GM12878 (cell line): ENCODE data around the gene MISFA. TPM values are rescaled to one million over a fixed set of nuclear protein-coding genes. Genes with fewer than 3 reads are reported as not detected.

Experiments
- ATAC-seq: fragments of 200-7000 bp; cut with Tn5 transposase; 3 replicates; pipeline ENCODE4 v1.9.1; 2020; ENCODE audit warnings: mild to moderate bottlenecking, moderate library complexity
- BruUV-seq: library from RNA; stranded (reverse); fragments of 400-500 nt; replicated peaks from 2 replicates; lab custom pipeline; 2021; lab: Mats Ljungman, UMichigan
- CTCF ChIA-PET: fragments of 300-600 bp; sonication (Branson Sonifier 250); formaldehyde crosslinking; extraction: SDS; loops from one replicate; lab custom pipeline; 2021; ENCODE audit warnings: inconsistent platforms; lab: Yijun Ruan, JAX
- POLR2A ChIA-PET: fragments of 350-600 bp; formaldehyde crosslinking; extraction: SDS; loops from one replicate; lab custom pipeline; 2021; ENCODE audit warnings: inconsistent platforms; lab: Charles Lee
- RAD21 ChIA-PET: fragments of 300-600 bp; sonication (Branson Sonifier 250); formaldehyde crosslinking; loops from one replicate; lab custom pipeline; 2023; ENCODE audit warnings: antibody characterized with exemption; ENCODE audit not compliant: unreplicated experiment; lab: Charles Lee
- SMC1A ChIA-PET: fragments of 300-600 bp; sonication (Branson Sonifier 250); formaldehyde crosslinking; loops from one replicate; lab custom pipeline; 2023; ENCODE audit not compliant: unreplicated experiment, uncharacterized antibody; lab: Charles Lee
- DNase-seq: peaks from one replicate; pipeline ENCODE4 v3.0.0-alpha.2; 2011; ENCODE audit warnings: low read depth, low spot score
- FAIRE-seq: peaks from 3 replicates; lab custom pipeline; 2011; peaks lifted over from hg19 to GRCh38; lab: Jason Lieb, UNC
- H2AFZ ChIP-seq: 2 replicates; pipeline ENCODE4 v1.6.0; 2011; ENCODE audit warnings: low read depth, low read length, control low read depth; ENCODE audit not compliant: control insufficient read depth
- H3K27ac ChIP-seq: 2 replicates; pipeline ENCODE4 v1.5.1; 2011; ENCODE audit warnings: control low read depth; ENCODE audit not compliant: control insufficient read depth, insufficient read depth
- H3K27me3 ChIP-seq, 2 experiments: replicated peaks in 1 of 2; 2 replicates each; pipeline versions ENCODE4 v1.6.0 to v1.6.1; 2011; ENCODE audit warnings: low read length in 1 of 2; ENCODE audit not compliant: control insufficient read depth in 2 of 2, insufficient read depth in 2 of 2
- H3K36me3 ChIP-seq, 2 experiments: 2 replicates each; pipeline ENCODE4 v1.5.1; 2011; ENCODE audit warnings: low read length in 1 of 2; ENCODE audit not compliant: control insufficient read depth in 2 of 2, insufficient read depth in 2 of 2
- H3K4me1 ChIP-seq: 2 replicates; pipeline ENCODE4 v1.6.1; 2011; ENCODE audit warnings: mild to moderate bottlenecking, low read length, moderate library complexity, mixed read lengths; ENCODE audit not compliant: control insufficient read depth, insufficient read depth
- H3K4me2 ChIP-seq: 2 replicates; pipeline ENCODE4 v1.6.0; 2011; ENCODE audit warnings: control low read depth; ENCODE audit not compliant: control insufficient read depth, insufficient read depth
- H3K4me3 ChIP-seq: fragments of 200-600 bp; sonication (generic); 2 replicates; pipeline ENCODE4 v1.5.1; 2016
- H3K79me2 ChIP-seq: 2 replicates; pipeline ENCODE4 v1.6.0; 2011; ENCODE audit warnings: low read length; ENCODE audit not compliant: control insufficient read depth, insufficient read depth
- H3K9ac ChIP-seq: 2 replicates; pipeline ENCODE4 v1.8.0; 2011; ENCODE audit warnings: low read length, control low read depth, mixed read lengths; ENCODE audit not compliant: control insufficient read depth, insufficient read depth
- H3K9me3 ChIP-seq: replicated peaks from 3 replicates; pipeline ENCODE4 v1.5.1; 2011; ENCODE audit warnings: mild to moderate bottlenecking, low read length; ENCODE audit not compliant: control insufficient read depth, insufficient read depth
- H4K20me1 ChIP-seq: 2 replicates; pipeline ENCODE4 v1.6.0; 2011; ENCODE audit not compliant: control insufficient read depth, insufficient read depth
- ASH2L ChIP-seq: fragments of 300-600, 200-600 bp; sonication (generic); IDR thresholded peaks from 2 replicates; pipeline ENCODE4 v1.6.1; 2017; ENCODE audit warnings: low read depth, mild to moderate bottlenecking, borderline replicate concordance
- ATF2 ChIP-seq: IDR thresholded peaks from 2 replicates; pipeline ENCODE4 v1.6.1; 2012; ENCODE audit warnings: low read length, inconsistent platforms
- BACH1 ChIP-seq: fragments of 450-650 bp; IDR thresholded peaks from 2 replicates; pipeline ENCODE4 v1.6.1; 2017; ENCODE audit warnings: mild to moderate bottlenecking, borderline replicate concordance
- EZH2 ChIP-seq: IDR thresholded peaks from 2 replicates; pipeline ENCODE4 v1.6.1; 2012; ENCODE audit warnings: low read depth, mild to moderate bottlenecking, control low read depth, inconsistent platforms, low read length, borderline replicate concordance; ENCODE audit not compliant: control insufficient read depth
- LARP7 ChIP-seq: fragments of 450-650 bp; IDR thresholded peaks from 2 replicates; pipeline ENCODE4 v1.6.1; 2017; ENCODE audit warnings: mild to moderate bottlenecking
- MTA3 ChIP-seq: IDR thresholded peaks from 2 replicates; pipeline ENCODE4 v1.6.1; 2012; ENCODE audit warnings: low read length, inconsistent platforms, borderline replicate concordance
- NBN ChIP-seq: fragments of 450-650 bp; IDR thresholded peaks from 2 replicates; pipeline ENCODE4 v1.6.1; 2016
- PAX8 ChIP-seq: fragments of 450-650 bp; IDR thresholded peaks from 2 replicates; pipeline ENCODE4 v1.6.1; 2017; ENCODE audit warnings: mild to moderate bottlenecking, moderate library complexity
- PML ChIP-seq: IDR thresholded peaks from 2 replicates; pipeline ENCODE4 v1.6.1; 2012; ENCODE audit warnings: low read length, inconsistent platforms
- POLR2AphosphoS5 ChIP-seq: IDR thresholded peaks from 2 replicates; pipeline ENCODE4 v1.6.1; 2011; ENCODE audit warnings: mild to moderate bottlenecking, low read length, inconsistent platforms
- RFX5 ChIP-seq: IDR thresholded peaks from 2 replicates; pipeline ENCODE4 v1.6.1; 2011; ENCODE audit warnings: low read depth, low read length, improper control_type of control experiment
- SIN3A ChIP-seq: IDR thresholded peaks from 2 replicates; pipeline ENCODE4 v1.6.1; 2012; ENCODE audit warnings: low read depth, low read length, improper control_type of control experiment
- YBX1 ChIP-seq: fragments of 450-650 bp; IDR thresholded peaks from 2 replicates; pipeline ENCODE4 v1.6.1; 2016; ENCODE audit warnings: antibody characterized with exemption
- in situ Hi-C: fragments of 300-500 bp; cut with MboI; formaldehyde crosslinking; loops from 9 replicates; pipeline ENCODE4 v1.14.3; 2018; ENCODE audit warnings: mixed read lengths
- intact Hi-C: fragments of 100-400 bp; cut with micrococcal nuclease; formaldehyde crosslinking; loops from one replicate; pipeline ENCODE4 v1.14.2; 2022; ENCODE audit not compliant: unreplicated experiment
- polyA plus RNA-seq, 11 experiments: library from polyadenylated mRNA; depleted of rRNA in 4 of 11; unstranded in 6 of 11; stranded (reverse) in 5 of 11; fragments of >200 nt; fragmentation: Nextera tagmentation in 4 of 11; fragmentation: Illumina TruSeq in 1 of 11; extraction: Ambion mirVana in 4 of 11; extraction: Trizol in 1 of 11; gene quantifications; 1 replicate in 1 of 11; 2 replicates in 10 of 11; pipeline versions ENCODE4 v1.2.1 to v1.2.3, GENCODE V29; 2011 to 2016; ENCODE audit warnings: inconsistent platforms in 2 of 11, missing spikeins in 2 of 11, low read depth in 1 of 11
- total RNA-seq, 4 experiments: library from RNA; depleted of rRNA in 3 of 4; stranded (reverse); fragments of >200 nt in 3 of 4; fragmentation: Illumina TruSeq in 1 of 4; extraction: Trizol in 1 of 4; gene quantifications; 2 replicates each; pipeline versions ENCODE4 v1.2.1 to v1.2.3, GENCODE V29; 2013 to 2021
- TF ChIP-seq, protein P1 (sequence below): fragments of 450-650 bp; conservative IDR thresholded peaks from 2 replicates; pipeline ENCODE4 v1.6.1; 2017; ENCODE audit warnings: mild to moderate bottlenecking, moderate library complexity
- TF ChIP-seq, protein P2 (sequence below): fragments of 450-650 bp; IDR thresholded peaks from 2 replicates; pipeline ENCODE4 v1.6.1; 2016; ENCODE audit warnings: mild to moderate bottlenecking

Gene MISFA
- total and polyA plus RNA-seq, 10 of the 15 experiments (the other 5 are each of a cell fraction or from before 2014, with no cell fraction given): 0.88 to 4.6 (median 2.3) TPM; not detected in 1

DNA sequence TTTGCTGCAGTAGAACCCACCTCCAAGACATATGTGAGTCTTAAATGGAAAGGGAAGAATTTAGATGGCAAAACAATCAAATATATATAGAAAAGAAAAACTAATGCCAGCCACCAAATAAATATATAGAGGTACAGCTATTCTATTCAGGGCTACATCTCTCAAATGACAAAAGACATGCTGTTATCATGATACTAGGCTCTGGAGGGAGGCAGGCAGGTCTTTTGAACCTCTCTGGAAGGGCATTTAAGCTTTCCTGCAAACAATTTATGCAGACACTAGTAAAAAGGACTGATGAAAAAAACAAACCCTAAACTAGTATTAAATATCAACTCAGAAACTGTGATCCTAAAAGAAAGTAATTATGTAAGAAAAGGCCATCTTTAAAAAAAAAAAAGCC is 35.4 kb upstream of the MISFA start:
- in situ Hi-C loops: no loop called here
- Histone ChIP-seq H3K9me3 (no peaks in the 10 kb centered on the region), H3K4me3 (no peak overlapping the region), H2AFZ (no peak overlapping the region), H3K4me2 (no peak overlapping the region), H4K20me1 (no peaks in the 10 kb centered on the region), H3K4me1 (no peaks in the 10 kb centered on the region), H3K36me3 (peaks cover 0 to 7% of the 10 kb centered on the region in 2 experiments; a peak in 1 of 4 replicates), H3K9ac (no peak overlapping the region), H3K27me3 (no peaks in the 10 kb centered on the region), H3K27ac (no peak overlapping the region), H3K79me2 (no peaks in the 10 kb centered on the region)
- intact Hi-C loops: no loop called here
- ChIA-PET RAD21 (interaction anchor here (1.2 to 1.6 kb wide), 2 partner anchors 24 to 204 kb away, joined by 3 read pairs; no protein-coding TSS in a partner anchor), POLR2A (interaction anchor here (0.7 to 1.0 kb wide), 2 partner anchors 40 to 1279 kb away, joined by 4 to 5 read pairs; no protein-coding TSS in a partner anchor), CTCF (interaction anchor here (0.7 to 1.5 kb wide), 6 partner anchors 11 to 309 kb away, joined by 3 to 5 read pairs (median 4); no protein-coding TSS in a partner anchor), SMC1A (interaction anchor here (0.6 to 2.1 kb wide), 6 partner anchors 9 to 818 kb away, joined by 3 to 7 read pairs (median 4); no protein-coding TSS in a partner anchor)
- DNase-seq (no peak), FAIRE-seq (no peak), ATAC-seq (no peak)
- no TSS peak for BruUV-seq
- TF ChIP-seq BACH1: no peak
- TF ChIP-seq SIN3A: no peak

- H2AFZ ChIP-seq: no peak overlapping the region
- ATAC-seq (no peak), DNase-seq (no peak), FAIRE-seq (no peak)
- H3K79me2 ChIP-seq: no peaks in the 10 kb centered on the region
- H3K27me3 ChIP-seq: no peaks in the 10 kb centered on the region
- ChIA-PET CTCF (interaction anchor here (1.5 kb wide), 1 partner anchor 85 kb away, joined by 4 read pairs; no protein-coding TSS in a partner anchor), SMC1A (no interaction called here), RAD21 (interaction anchor here (1.3 kb wide), 1 partner anchor 202 kb away, joined by 3 read pairs; no protein-coding TSS in a partner anchor), POLR2A (no interaction called here)
- no peak overlapping the region for H3K4me3 ChIP-seq
- in situ Hi-C loops: no loop called here
- H3K9ac ChIP-seq: no peak overlapping the region
- H3K4me1 ChIP-seq: no peaks in the 10 kb centered on the region
- no peaks in the 10 kb centered on the region for H3K9me3 ChIP-seq
- no TSS peak for BruUV-seq
- peaks cover 0 to 4% of the 10 kb centered on the region in 2 experiments; a peak in 1 of 4 replicates for H3K36me3 ChIP-seq
- intact Hi-C loops: no loop called here
- no peak overlapping the region for H3K27ac ChIP-seq
- no peaks in the 10 kb centered on the region for H4K20me1 ChIP-seq
- no peak overlapping the region for H3K4me2 ChIP-seq
- no peak for TF ChIP-seq LARP7
- TF ChIP-seq MTA3: no peak
- TF ChIP-seq EZH2: no peak
- no peak for TF ChIP-seq RFX5
- TF ChIP-seq PAX8: no peak
- TF ChIP-seq ATF2: no peak
- no peak for TF ChIP-seq NBN
- no peak for TF ChIP-seq PML
- TF ChIP-seq YBX1: no peak
- TF ChIP-seq, protein P1, sequence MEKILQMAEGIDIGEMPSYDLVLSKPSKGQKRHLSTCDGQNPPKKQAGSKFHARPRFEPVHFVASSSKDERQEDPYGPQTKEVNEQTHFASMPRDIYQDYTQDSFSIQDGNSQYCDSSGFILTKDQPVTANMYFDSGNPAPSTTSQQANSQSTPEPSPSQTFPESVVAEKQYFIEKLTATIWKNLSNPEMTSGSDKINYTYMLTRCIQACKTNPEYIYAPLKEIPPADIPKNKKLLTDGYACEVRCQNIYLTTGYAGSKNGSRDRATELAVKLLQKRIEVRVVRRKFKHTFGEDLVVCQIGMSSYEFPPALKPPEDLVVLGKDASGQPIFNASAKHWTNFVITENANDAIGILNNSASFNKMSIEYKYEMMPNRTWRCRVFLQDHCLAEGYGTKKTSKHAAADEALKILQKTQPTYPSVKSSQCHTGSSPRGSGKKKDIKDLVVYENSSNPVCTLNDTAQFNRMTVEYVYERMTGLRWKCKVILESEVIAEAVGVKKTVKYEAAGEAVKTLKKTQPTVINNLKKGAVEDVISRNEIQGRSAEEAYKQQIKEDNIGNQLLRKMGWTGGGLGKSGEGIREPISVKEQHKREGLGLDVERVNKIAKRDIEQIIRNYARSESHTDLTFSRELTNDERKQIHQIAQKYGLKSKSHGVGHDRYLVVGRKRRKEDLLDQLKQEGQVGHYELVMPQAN: no peak
- TF ChIP-seq, protein P2, sequence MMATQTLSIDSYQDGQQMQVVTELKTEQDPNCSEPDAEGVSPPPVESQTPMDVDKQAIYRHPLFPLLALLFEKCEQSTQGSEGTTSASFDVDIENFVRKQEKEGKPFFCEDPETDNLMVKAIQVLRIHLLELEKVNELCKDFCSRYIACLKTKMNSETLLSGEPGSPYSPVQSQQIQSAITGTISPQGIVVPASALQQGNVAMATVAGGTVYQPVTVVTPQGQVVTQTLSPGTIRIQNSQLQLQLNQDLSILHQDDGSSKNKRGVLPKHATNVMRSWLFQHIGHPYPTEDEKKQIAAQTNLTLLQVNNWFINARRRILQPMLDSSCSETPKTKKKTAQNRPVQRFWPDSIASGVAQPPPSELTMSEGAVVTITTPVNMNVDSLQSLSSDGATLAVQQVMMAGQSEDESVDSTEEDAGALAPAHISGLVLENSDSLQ: no peak
- no peak for TF ChIP-seq POLR2AphosphoS5
- no peak for TF ChIP-seq ASH2L
Observed at GRCh38 chr11:18566406-18566805, 33.2 kb upstream of the MISFA start.
